Spleen (tissue), 11 donors: ENCODE results near the gene RFX1. TPM values are rescaled to one million over a fixed set of nuclear protein-coding genes. Genes with fewer than 3 reads are reported as not detected.
A peak's percentile ranks its signal among the peaks of the same experiment; 100 is the strongest.

ENCODE experiments used
- DNase-seq: peaks from one replicate; pipeline ENCODE4 v3.0.0-alpha.2; 2020
- H3K27ac ChIP-seq, 8 donors: fragments of 200-600 bp; sonication (generic) in 7 of 8; 1 replicate in 4 of 8; 2 replicates in 4 of 8; pipeline versions ENCODE4 v1.5.0 to v1.8.0; 2016 to 2021; ENCODE audit warnings: inconsistent platforms in 4 of 8, mild to moderate bottlenecking in 4 of 8, moderate library complexity in 1 of 8
- H3K27me3 ChIP-seq, 7 donors: fragments of 200-600 bp; sonication (generic) in 6 of 7; replicated peaks in 1 of 7; 1 replicate in 4 of 7; 2 replicates in 3 of 7; pipeline versions ENCODE4 v1.5.0 to v1.8.0; 2016 to 2021; ENCODE audit warnings: inconsistent platforms in 3 of 7, mild to moderate bottlenecking in 1 of 7
- H3K36me3 ChIP-seq, 6 donors: fragments of 200-600 bp; sonication (generic) in 5 of 6; 1 replicate in 4 of 6; 2 replicates in 2 of 6; pipeline versions ENCODE4 v1.5.0 to v1.8.0; 2016 to 2021; ENCODE audit warnings: inconsistent platforms in 2 of 6
- H3K4me1 ChIP-seq, 6 donors: fragments of 200-600 bp; sonication (generic) in 5 of 6; 1 replicate in 3 of 6; 2 replicates in 3 of 6; pipeline versions ENCODE4 v1.5.0 to v1.8.0; 2016 to 2021; ENCODE audit warnings: inconsistent platforms in 3 of 6
- H3K4me3 ChIP-seq, 8 donors: fragments of 200-600 bp; sonication (generic) in 7 of 8; 1 replicate in 4 of 8; 2 replicates in 4 of 8; pipeline versions ENCODE4 v1.5.0 to v1.8.0; 2016 to 2021; ENCODE audit warnings: inconsistent platforms in 4 of 8, mild to moderate bottlenecking in 4 of 8, moderate library complexity in 2 of 8
- H3K9me3 ChIP-seq, 8 donors: fragments of 200-600 bp; sonication (generic) in 7 of 8; 1 replicate in 4 of 8; 2 replicates in 4 of 8; pipeline versions ENCODE4 v1.5.0 to v1.8.0; 2016 to 2021; ENCODE audit warnings: inconsistent platforms in 4 of 8
- POLR2A ChIP-seq, 3 donors: fragments of 450-650 bp; IDR thresholded peaks; one replicate each; pipeline ENCODE4 v1.5.1; 2017; ENCODE audit warnings: antibody characterized with exemption in 3 of 3, mild to moderate bottlenecking in 1 of 3
- POLR2AphosphoS5 ChIP-seq, 3 donors: sonication (generic); formaldehyde crosslinking; IDR thresholded peaks; one replicate each; pipeline ENCODE4 v1.5.1; 2017; ENCODE audit warnings: antibody characterized with exemption in 3 of 3
- WGBS, 5 donors: extraction: QIAGEN DNeasy Blood & Tissue Kit in 3 of 5; methylation state at CpG; one replicate each; pipeline versions ENCODE4 v1.1.5 to v1.1.7; 2013 to 2018; 5-methylcytosine and 5-hydroxymethylcytosine counted together
- intact Hi-C: fragments of 100-400 bp; cut with DNase I; formaldehyde crosslinking; loops from one replicate; pipeline ENCODE4 v1.15.0; 2023; ENCODE audit warnings: low total_unique reads
- polyA plus RNA-seq, 3 donors: library from polyadenylated mRNA; stranded (reverse); fragments of 200-250 nt; gene quantifications; one replicate each; pipeline ENCODE4 v1.2.1, GENCODE V29; 2013
- total RNA-seq, 7 donors: library from RNA; depleted of rRNA in 3 of 7; stranded (reverse); fragments of >200 nt in 3 of 7; fragmentation: NEBNext Ultra II Directional in 4 of 7; extraction: Animal tissue kit (Norgen Biotek cat#: 25700) in 4 of 7; gene quantifications; one replicate each; pipeline versions ENCODE4 v1.1.0 to v1.2.1, GENCODE V29; 2016 to 2021
- TF ChIP-seq, protein P1 (sequence below), 11 experiments: fragments of 200-600 bp in 7 of 11; fragments of 450-650 bp in 4 of 11; sonication (generic) in 4 of 11; IDR thresholded peaks in 8 of 11; conservative IDR thresholded peaks in 3 of 11; 1 replicate in 7 of 11; 2 replicates in 4 of 11; pipeline versions ENCODE4 v1.4.0 to v1.8.0; 2016 to 2021; ENCODE audit warnings: antibody characterized with exemption in 11 of 11, inconsistent platforms in 4 of 11, mild to moderate bottlenecking in 1 of 11
- donor health status: healthy with polysubstance abuse.
- donor health status: DM: no; HTN: no; CAD: no; lungs with moderate emphysema.
- donor health status: DM: no; HTN: no; CAD: no.
- donor health status: Bipolar disorder and iron deficiency.
- donor health status: healthy.
- donor health status: DM: no; HTN: no; CAD: no.
- donor health status: DM: yes; HTN: yes; CAD: no.

The RFX1 gene
- total and polyA plus RNA-seq, 10 donors, result 2.2 to 22.4 (median 10.9) TPM

DNA sequence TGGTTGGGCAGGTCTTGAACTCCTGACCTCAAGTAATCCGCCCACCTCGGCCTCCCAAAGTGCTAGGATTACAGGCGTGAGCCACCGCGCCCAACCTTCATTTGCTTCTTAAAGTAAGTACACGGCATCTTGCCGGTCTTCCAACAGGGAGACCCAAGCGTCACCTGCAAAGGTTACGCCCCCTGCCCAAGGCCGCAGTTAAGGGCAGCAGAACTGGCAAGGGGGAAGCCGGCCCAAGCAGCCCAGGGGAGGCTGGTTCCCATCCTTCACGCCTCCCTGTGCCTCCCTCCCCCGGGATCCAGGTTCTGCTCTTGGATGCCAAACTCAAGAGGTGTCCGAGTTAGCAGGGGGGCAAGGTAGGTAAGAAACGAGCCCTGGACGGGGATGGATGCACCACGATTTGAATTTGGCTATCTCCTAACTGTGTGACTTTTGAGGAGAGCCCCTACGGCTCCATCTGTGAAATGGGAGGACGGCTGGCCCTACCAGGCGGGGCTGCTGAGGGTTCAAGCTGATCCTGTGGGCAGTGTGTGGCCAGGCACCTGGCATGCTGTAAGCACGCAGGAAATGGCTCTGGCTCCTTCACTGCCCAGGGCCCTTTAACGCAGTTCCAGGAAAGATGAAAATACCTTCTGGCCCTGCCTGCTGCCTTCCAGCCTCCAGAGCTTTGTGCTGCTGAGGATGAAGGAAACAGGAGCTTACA lies 9.0 kb downstream of the RFX1 start:
- no peak for TF ChIP-seq POLR2AphosphoS5 (IDR thresholded peaks at IDR 0.05)
- peaks cover 0 to 10% (median 7%) of the 10 kb centered on the region in 8 donors for H3K9me3 ChIP-seq
- H3K27ac ChIP-seq, result no peak overlapping the region
- no peaks in the 10 kb centered on the region for H3K27me3 ChIP-seq
- H3K4me3 ChIP-seq, result no peak overlapping the region
- intact Hi-C loops, result no loop called here
- H3K36me3 ChIP-seq, result peaks cover 0 to 82% (median 17%) of the 10 kb centered on the region in 6 donors
- peaks cover 8 to 41% (median 24%) of the 10 kb centered on the region in 6 donors for H3K4me1 ChIP-seq
- WGBS, 5 donors, result 93 to 96% (median 94%) methylated on average over 17 to 22 of the region's 22 CpGs
- peak; percentile 56 for DNase-seq

DNA sequence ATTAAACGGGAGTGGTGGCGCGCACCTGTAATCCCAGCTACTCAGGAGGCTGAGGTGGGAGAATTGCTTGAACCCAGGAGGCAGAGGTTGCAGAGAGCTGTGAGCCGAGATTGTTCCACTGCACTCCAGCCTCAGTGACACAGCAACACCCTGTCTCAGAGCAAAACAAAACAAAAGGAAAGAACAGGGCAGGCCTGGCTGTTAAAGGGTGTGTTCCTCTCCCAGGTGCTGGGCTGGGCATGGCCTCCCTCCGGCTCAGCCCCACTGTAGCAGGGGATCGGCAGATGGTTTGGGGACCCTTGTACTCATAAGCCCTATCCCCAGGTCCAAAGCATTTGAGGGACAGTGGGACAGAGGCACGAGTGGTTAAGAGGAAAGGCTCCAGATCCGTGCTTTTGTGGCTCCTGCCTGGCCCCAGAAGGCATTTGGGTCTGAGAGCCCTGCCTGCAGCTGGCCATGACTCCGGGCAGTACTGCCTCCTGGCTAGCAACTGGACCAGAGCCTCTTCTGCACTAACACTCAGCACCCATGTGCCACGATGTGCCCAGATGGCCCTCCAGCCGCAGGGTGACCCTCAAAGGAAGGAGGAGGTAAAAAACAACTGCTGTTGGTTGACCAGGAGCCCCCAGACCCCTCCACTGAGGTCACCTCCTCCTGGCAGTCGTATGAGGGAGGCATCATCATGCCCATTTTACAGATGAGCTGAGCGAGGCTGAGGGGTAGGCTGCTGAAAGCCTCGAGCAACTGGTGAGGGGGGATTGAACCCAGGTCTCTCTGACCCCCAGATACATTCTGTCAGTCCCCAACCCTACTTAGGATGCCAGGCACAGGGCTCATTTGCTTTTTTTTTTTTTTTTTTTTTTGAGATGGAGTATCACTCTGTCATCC lies 10.0 kb downstream of the RFX1 start:
- WGBS, 5 donors, result 93 to 95% (median 94%) methylated on average over 14 of the region's 14 CpGs
- no peak for TF ChIP-seq POLR2AphosphoS5 (IDR thresholded peaks at IDR 0.05)
- no peak for TF ChIP-seq POLR2A (IDR thresholded peaks at IDR 0.05)
- TF ChIP-seq, protein P1, sequence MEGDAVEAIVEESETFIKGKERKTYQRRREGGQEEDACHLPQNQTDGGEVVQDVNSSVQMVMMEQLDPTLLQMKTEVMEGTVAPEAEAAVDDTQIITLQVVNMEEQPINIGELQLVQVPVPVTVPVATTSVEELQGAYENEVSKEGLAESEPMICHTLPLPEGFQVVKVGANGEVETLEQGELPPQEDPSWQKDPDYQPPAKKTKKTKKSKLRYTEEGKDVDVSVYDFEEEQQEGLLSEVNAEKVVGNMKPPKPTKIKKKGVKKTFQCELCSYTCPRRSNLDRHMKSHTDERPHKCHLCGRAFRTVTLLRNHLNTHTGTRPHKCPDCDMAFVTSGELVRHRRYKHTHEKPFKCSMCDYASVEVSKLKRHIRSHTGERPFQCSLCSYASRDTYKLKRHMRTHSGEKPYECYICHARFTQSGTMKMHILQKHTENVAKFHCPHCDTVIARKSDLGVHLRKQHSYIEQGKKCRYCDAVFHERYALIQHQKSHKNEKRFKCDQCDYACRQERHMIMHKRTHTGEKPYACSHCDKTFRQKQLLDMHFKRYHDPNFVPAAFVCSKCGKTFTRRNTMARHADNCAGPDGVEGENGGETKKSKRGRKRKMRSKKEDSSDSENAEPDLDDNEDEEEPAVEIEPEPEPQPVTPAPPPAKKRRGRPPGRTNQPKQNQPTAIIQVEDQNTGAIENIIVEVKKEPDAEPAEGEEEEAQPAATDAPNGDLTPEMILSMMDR (IDR thresholded peaks at IDR 0.05 in 8 of 11, conservative IDR thresholded peaks at IDR 0.05 in 3 of 11), result no peak
- Histone ChIP-seq H3K9me3 (peaks cover 0 to 10% (median 7%) of the 10 kb centered on the region in 8 donors), H3K27me3 (no peaks in the 10 kb centered on the region), H3K27ac (no peak overlapping the region), H3K36me3 (peaks cover 0 to 91% (median 24%) of the 10 kb centered on the region in 6 donors), H3K4me3 (no peak overlapping the region), H3K4me1 (peaks cover 2 to 41% (median 20%) of the 10 kb centered on the region in 6 donors)
- intact Hi-C loops, result no loop called here
- peak; percentile 54 for DNase-seq

DNA sequence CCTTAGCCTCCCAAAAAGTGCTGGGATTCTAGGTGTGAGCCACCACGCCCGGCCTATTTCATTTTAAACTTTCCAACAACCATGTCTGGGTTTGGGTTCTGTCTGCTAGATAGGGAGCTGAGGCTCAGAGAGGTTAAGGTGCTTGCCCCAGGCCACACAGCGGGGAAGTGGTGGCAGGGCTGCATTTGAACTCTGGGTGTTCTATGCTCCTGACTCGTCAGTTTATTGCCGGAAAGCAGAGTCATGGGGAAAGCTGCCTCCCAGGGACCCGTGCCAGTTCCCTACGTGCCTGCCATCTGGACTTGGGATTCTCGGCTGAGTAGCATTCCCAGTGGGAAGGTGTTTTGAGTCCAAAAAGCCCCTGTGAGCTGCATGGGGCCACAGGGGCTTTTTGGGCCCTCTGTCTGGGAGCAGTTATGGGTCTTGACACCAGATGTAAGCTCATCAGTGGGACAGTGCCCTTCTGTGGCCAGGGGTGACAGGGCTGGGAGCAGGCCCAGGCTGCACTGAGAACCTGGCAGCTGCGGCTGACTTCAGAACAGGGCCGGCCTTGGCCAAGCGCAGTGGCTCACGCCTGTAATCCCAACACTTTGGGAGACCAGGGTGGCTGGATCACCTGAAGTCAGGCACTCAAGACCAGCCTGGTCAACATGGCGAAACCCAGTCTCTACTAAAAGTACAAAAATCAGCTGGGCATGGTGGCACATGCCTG lies 10.9 kb downstream of the RFX1 start:
- WGBS, 5 donors, result 86 to 95% (median 92%) methylated on average over 8 to 13 of the region's 13 CpGs
- DNase-seq, result no peak
- H3K27ac ChIP-seq, result no peak overlapping the region
- peaks cover 0 to 93% (median 25%) of the 10 kb centered on the region in 6 donors for H3K36me3 ChIP-seq
- no peak overlapping the region for H3K4me3 ChIP-seq
- intact Hi-C loops, result no loop called here
- TF ChIP-seq, protein P1 (IDR thresholded peaks at IDR 0.05 in 8 of 11, conservative IDR thresholded peaks at IDR 0.05 in 3 of 11), result no peak
- TF ChIP-seq POLR2AphosphoS5 (IDR thresholded peaks at IDR 0.05), result no peak
- no peaks in the 10 kb centered on the region for H3K27me3 ChIP-seq
- H3K9me3 ChIP-seq, result peaks cover 0 to 10% (median 7%) of the 10 kb centered on the region in 8 donors
- H3K4me1 ChIP-seq, result peaks cover 0 to 39% (median 14%) of the 10 kb centered on the region in 6 donors

DNA sequence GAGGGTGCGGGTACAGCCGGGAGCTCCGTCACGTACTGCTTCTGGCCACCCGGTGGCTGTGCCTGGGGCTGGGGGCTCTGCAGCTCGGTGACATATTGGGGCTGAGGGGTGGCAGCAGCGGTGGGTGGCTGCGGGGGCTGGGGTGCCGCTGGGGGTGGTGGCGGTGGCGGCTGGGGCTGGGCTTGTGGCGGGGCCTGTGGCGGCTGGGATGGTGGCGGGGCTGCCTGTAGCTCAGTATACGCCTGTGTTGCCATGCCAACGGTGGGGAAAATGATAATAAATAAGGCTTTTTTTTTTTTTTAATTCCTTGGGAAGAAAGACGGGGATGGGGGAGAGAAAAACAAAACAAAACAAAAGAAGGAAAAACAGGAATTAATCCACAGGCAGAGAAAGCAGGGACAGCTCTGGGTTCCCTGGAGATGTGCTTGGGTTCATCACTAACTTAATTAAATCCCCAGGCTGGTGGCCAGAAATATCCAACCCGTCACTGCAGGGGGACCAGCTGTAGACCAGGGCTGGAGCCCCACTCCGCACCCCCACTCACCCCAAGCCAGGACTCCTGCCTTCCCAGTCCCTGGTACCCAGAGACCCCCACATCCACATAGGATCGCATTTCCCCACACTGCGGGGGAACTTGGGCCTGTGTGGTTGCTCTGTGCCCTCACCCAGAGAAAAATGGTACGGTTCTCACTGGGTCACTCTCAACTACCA lies 12.4 kb downstream of the RFX1 start:
- H3K4me1 ChIP-seq, result peaks cover 0 to 46% (median 13%) of the 10 kb centered on the region in 6 donors
- peaks cover 0 to 4% (median under 1%) of the 10 kb centered on the region in 8 donors for H3K9me3 ChIP-seq
- no peaks in the 10 kb centered on the region for H3K27me3 ChIP-seq
- no peak overlapping the region for H3K27ac ChIP-seq
- H3K4me3 ChIP-seq, result no peak overlapping the region
- TF ChIP-seq POLR2AphosphoS5 (IDR thresholded peaks at IDR 0.05) (no peak), POLR2A (IDR thresholded peaks at IDR 0.05) (no peak)
- TF ChIP-seq, protein P1 (IDR thresholded peaks at IDR 0.05 in 8 of 11, conservative IDR thresholded peaks at IDR 0.05 in 3 of 11), result no peak
- peaks cover 0 to 93% (median 25%) of the 10 kb centered on the region in 6 donors for H3K36me3 ChIP-seq
- 89 to 93% (median 90%) methylated on average over 15 to 22 of the region's 22 CpGs for WGBS, 5 donors
- no peak for DNase-seq
- intact Hi-C loops, result no loop called here
